Measurements from ENCODE around the gene BSCL2.

DNA sequence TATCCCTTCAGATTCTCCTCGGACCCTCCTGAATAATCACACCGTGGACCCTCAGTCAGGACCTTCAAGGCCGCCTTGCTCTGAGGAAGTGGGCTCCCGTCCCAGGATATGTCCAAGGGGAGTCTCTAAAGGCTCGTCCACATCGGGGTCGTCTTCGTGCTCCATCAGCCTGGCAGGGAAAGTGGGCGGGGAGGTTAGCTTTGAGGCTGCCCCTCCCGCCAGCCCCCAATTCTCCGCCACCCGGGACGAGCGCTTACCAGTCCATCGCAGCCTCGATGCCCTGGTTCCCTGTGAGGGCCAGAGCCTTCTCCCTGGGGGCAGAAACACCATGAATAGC is 28.8 kb downstream of the BSCL2 start:
- no peak for TF ChIP-seq CTCF (IDR thresholded peaks at IDR 0.05)
- no peak for TF ChIP-seq POLR2A (IDR thresholded peaks at IDR 0.05)
